IMR-90 (cell line): ENCODE data around the gene TTC16. TPM values are rescaled to one million over a fixed set of nuclear protein-coding genes. Genes with fewer than 3 reads are reported as not detected.

Experiments used
- ATAC-seq: fragments of 200-7000 bp; cut with Tn5 transposase; 2 replicates; pipeline ENCODE4 v1.9.1; 2020; ENCODE audit warnings: low read depth, mild to moderate bottlenecking, moderate library complexity
- BruUV-seq: library from RNA; stranded (reverse); fragments of 400-500 nt; replicated peaks from 2 replicates; lab custom pipeline; 2021; lab: Mats Ljungman, UMichigan
- CTCF ChIA-PET: fragments of 300-600 bp; formaldehyde crosslinking; extraction: SDS; loops from one replicate; lab custom pipeline; 2021; ENCODE audit warnings: antibody characterized with exemption; lab: Yijun Ruan, JAX
- POLR2A ChIA-PET: fragments of 300-600 bp; sonication (Branson Sonifier 250); formaldehyde crosslinking; loops from one replicate; lab custom pipeline; 2022; ENCODE audit warnings: antibody characterized with exemption; ENCODE audit not compliant: unreplicated experiment; lab: Charles Lee
- DNase-seq: peaks from one replicate; pipeline ENCODE4 v3.0.0; 2013
- H2AFZ ChIP-seq: replicated peaks from 2 replicates; pipeline ENCODE3; 2013; ENCODE audit warnings: low read length, mild to moderate bottlenecking; ENCODE audit not compliant: poor library complexity
- H2AK5ac ChIP-seq: 2 replicates; pipeline ENCODE4 v1.6.1; 2013; ENCODE audit warnings: low read depth, low read length, inconsistent platforms
- H2AK9ac ChIP-seq: replicated peaks from 2 replicates; pipeline ENCODE3; 2013; ENCODE audit warnings: mild to moderate bottlenecking, low read depth, low read length, moderate library complexity; ENCODE audit not compliant: poor library complexity
- H2BK120ac ChIP-seq: 2 replicates; pipeline ENCODE4 v1.6.1; 2013; ENCODE audit warnings: low read depth, low read length, inconsistent platforms
- H2BK15ac ChIP-seq: 3 replicates; pipeline ENCODE4 v1.6.1; 2013; ENCODE audit warnings: low read depth, low read length, inconsistent platforms
- H2BK20ac ChIP-seq: 2 replicates; pipeline ENCODE4 v1.6.1; 2013; ENCODE audit warnings: low read depth, mild to moderate bottlenecking, inconsistent platforms, low read length, moderate library complexity
- H2BK5ac ChIP-seq: 2 replicates; pipeline ENCODE4 v1.6.1; 2013; ENCODE audit warnings: mild to moderate bottlenecking, low read depth, low read length, inconsistent platforms; ENCODE audit not compliant: poor library complexity, severe bottlenecking
- H3K14ac ChIP-seq: replicated peaks from 2 replicates; pipeline ENCODE4 v1.6.1; 2013; ENCODE audit warnings: low read depth, low read length, inconsistent platforms
- H3K18ac ChIP-seq: 2 replicates; pipeline ENCODE4 v1.6.1; 2013; ENCODE audit warnings: low read depth, low read length, control low read depth
- H3K23ac ChIP-seq: 2 replicates; pipeline ENCODE4 v1.6.1; 2013; ENCODE audit warnings: low read depth, low read length, inconsistent platforms
- H3K27ac ChIP-seq: 2 replicates; pipeline ENCODE4 v1.5.1; 2013; ENCODE audit warnings: mild to moderate bottlenecking, control low read depth, low read length; ENCODE audit not compliant: insufficient read depth
- H3K27me3 ChIP-seq: 2 replicates; pipeline ENCODE4 v1.6.1; 2013; ENCODE audit warnings: low read length; ENCODE audit not compliant: control insufficient read depth, insufficient read depth
- H3K36me3 ChIP-seq: 2 replicates; pipeline ENCODE4 v1.6.1; 2013; ENCODE audit warnings: low read length, mixed read lengths; ENCODE audit not compliant: control insufficient read depth, insufficient read depth
- H3K4ac ChIP-seq: 2 replicates; pipeline ENCODE4 v1.6.1; 2013; ENCODE audit warnings: low read depth, low read length, inconsistent platforms
- H3K4me1 ChIP-seq: 2 replicates; pipeline ENCODE4 v1.6.1; 2013; ENCODE audit warnings: low read length, mixed read lengths; ENCODE audit not compliant: control insufficient read depth, insufficient read depth
- H3K4me2 ChIP-seq: 2 replicates; pipeline ENCODE4 v1.6.1; 2013; ENCODE audit warnings: low read depth, mild to moderate bottlenecking, control low read depth, low read length, moderate library complexity
- H3K4me3 ChIP-seq: 2 replicates; pipeline ENCODE4 v1.5.1; 2013; ENCODE audit warnings: low read depth, mild to moderate bottlenecking, control low read depth, low read length, moderate library complexity; ENCODE audit not compliant: insufficient read depth
- H3K56ac ChIP-seq: 2 replicates; pipeline ENCODE4 v1.6.1; 2013; ENCODE audit warnings: low read length, inconsistent platforms; ENCODE audit not compliant: insufficient read depth; ENCODE audit errors: extremely low read depth
- H3K79me1 ChIP-seq, 2 experiments: 2 replicates each; pipeline ENCODE4 v1.6.1; 2013; ENCODE audit warnings: low read length in 2 of 2, inconsistent platforms in 1 of 2, low read depth in 1 of 2
- H3K9ac ChIP-seq: 2 replicates; pipeline ENCODE4 v1.6.1; 2013; ENCODE audit warnings: low read depth, low read length, control low read depth
- H3K9me1 ChIP-seq: 2 replicates; pipeline ENCODE4 v1.6.1; 2013; ENCODE audit warnings: low read length, inconsistent platforms; ENCODE audit not compliant: insufficient read depth
- H3K9me3 ChIP-seq: 2 replicates; pipeline ENCODE4 v1.6.1; 2013; ENCODE audit warnings: low read length; ENCODE audit not compliant: control insufficient read depth, insufficient read depth
- H4K20me1 ChIP-seq: 2 replicates; pipeline ENCODE4 v1.6.1; 2013; ENCODE audit warnings: low read length, inconsistent platforms; ENCODE audit not compliant: insufficient read depth
- H4K5ac ChIP-seq: 2 replicates; pipeline ENCODE4 v1.6.1; 2013; ENCODE audit warnings: mild to moderate bottlenecking, low read depth, low read length, control low read depth
- H4K8ac ChIP-seq, 2 experiments: 2 replicates each; pipeline ENCODE4 v1.6.1; 2013; ENCODE audit warnings: low read depth in 2 of 2, low read length in 2 of 2, control low read depth in 1 of 2, inconsistent platforms in 1 of 2
- H4K91ac ChIP-seq: 2 replicates; pipeline ENCODE4 v1.6.1; 2013; ENCODE audit warnings: low read depth, low read length, inconsistent platforms; ENCODE audit not compliant: insufficient read depth
- BHLHE40 ChIP-seq: fragments of 150-350 bp; IDR thresholded peaks from 2 replicates; pipeline ENCODE4 v1.6.1; 2016; ENCODE audit warnings: mild to moderate bottlenecking, low read depth, low read length
- MAFK ChIP-seq: IDR thresholded peaks from 2 replicates; pipeline ENCODE4 v1.6.1; 2012; ENCODE audit warnings: low read depth, low read length, improper control_type of control experiment
- RCOR1 ChIP-seq: IDR thresholded peaks from 2 replicates; pipeline ENCODE4 v1.6.1; 2012; ENCODE audit warnings: mild to moderate bottlenecking, low read length, improper control_type of control experiment; ENCODE audit not compliant: insufficient replicate concordance
- RFX5 ChIP-seq: IDR thresholded peaks from 2 replicates; pipeline ENCODE4 v1.8.0; 2012; ENCODE audit warnings: low read depth, mild to moderate bottlenecking, low read length, moderate library complexity
- USF2 ChIP-seq: fragments of 150-350 bp; IDR thresholded peaks from 2 replicates; pipeline ENCODE4 v1.6.1; 2017; ENCODE audit warnings: mild to moderate bottlenecking, antibody characterized with exemption, low read length, low read depth
- WGBS, 2 experiments: methylation state at CpG; one replicate each; pipeline versions ENCODE4 v1.1.5 to v1.1.7; 2013; ENCODE audit warnings: missing lambda C conversion rate in 2 of 2; ENCODE audit not compliant: insufficient read length in 1 of 2; ENCODE audit errors: extremely low coverage in 2 of 2; 5-methylcytosine and 5-hydroxymethylcytosine counted together
- dilution Hi-C: fragments of 300-500 bp; cut with HindIII; formaldehyde crosslinking; loops from one replicate; pipeline ENCODE4 v1.14.3; 2018; ENCODE audit warnings: low sequenced_read_pairs; ENCODE audit not compliant: unreplicated experiment
- in situ Hi-C: fragments of 300-500 bp; cut with MboI; formaldehyde crosslinking; loops from 3 replicates; pipeline ENCODE4 v1.14.3; 2019; ENCODE audit warnings: low sequenced_read_pairs, inconsistent platforms, mixed read lengths
- intact Hi-C: fragments of 100-400 bp; cut with micrococcal nuclease; formaldehyde crosslinking; loops from 2 replicates; pipeline ENCODE4 v1.10.0; 2022
- polyA plus RNA-seq, 3 experiments: library from polyadenylated mRNA; depleted of rRNA; stranded (reverse); fragments of >200 nt; gene quantifications; 2 replicates each; pipeline ENCODE4 v1.2.3, GENCODE V29; 2012; ENCODE audit warnings: low replicate concordance in 1 of 3
- total RNA-seq: library from RNA; depleted of rRNA; stranded (reverse); fragments of >200 nt; gene quantifications from 2 replicates; pipeline ENCODE4 v1.2.3, GENCODE V29; 2012

The TTC16 gene
- total and polyA plus RNA-seq, 2 of the 4 experiments (the other 2 are of a cell fraction) = 0.02 TPM; not detected in 1

GRCh38 chr9:127693143-127693542 is 22.7 kb upstream of the TTC16 start:
- H2AFZ ChIP-seq = no peak overlapping the region
- in situ Hi-C loops (no loop called here), intact Hi-C loops (no loop called here), dilution Hi-C loops (no loop called here)
- H3K36me3 ChIP-seq = peaks cover 26% of the 10 kb centered on the region
- H3K23ac ChIP-seq = no peak overlapping the region
- no peaks in the 10 kb centered on the region for H4K20me1 ChIP-seq
- H2BK20ac ChIP-seq = no peak overlapping the region
- CTCF ChIA-PET = no interaction called here
- no peak overlapping the region for H4K8ac ChIP-seq
- WGBS, 2 experiments = 100% methylated on average over 1 of the region's 10 CpGs; no CpG with 5 or more reads in 1 of the 2 experiments
- H3K9me1 ChIP-seq = peaks cover 5% of the 10 kb centered on the region; the same call in 1 of the 2 replicates
- H2AK9ac ChIP-seq = no peak overlapping the region
- ATAC-seq (no peak), DNase-seq (no peak)
- H3K18ac ChIP-seq = no peak overlapping the region
- H3K56ac ChIP-seq = no peak overlapping the region
- H3K27ac ChIP-seq = no peak overlapping the region
- no peak overlapping the region for H4K91ac ChIP-seq
- H3K79me1 ChIP-seq = no peaks in the 10 kb centered on the region
- no peak overlapping the region for H3K9ac ChIP-seq
- H2AK5ac ChIP-seq = no peak overlapping the region
- no peak overlapping the region for H2BK15ac ChIP-seq
- no peaks in the 10 kb centered on the region for H3K9me3 ChIP-seq
- H3K27me3 ChIP-seq = no peaks in the 10 kb centered on the region
- H3K4ac ChIP-seq = no peak overlapping the region
- BruUV-seq = no TSS peak
- H2BK5ac ChIP-seq = no peak overlapping the region
- no peaks in the 10 kb centered on the region for H3K4me1 ChIP-seq
- TF ChIP-seq BHLHE40 (no peak), RFX5 (no peak), RCOR1 (no peak), USF2 (no peak), MAFK (no peak)
- no peak overlapping the region for H4K5ac ChIP-seq
- H2BK120ac ChIP-seq = no peak overlapping the region
- H3K14ac ChIP-seq = no peak overlapping the region
- no peak overlapping the region for H3K4me2 ChIP-seq
- H3K4me3 ChIP-seq = no peak overlapping the region
- POLR2A ChIA-PET = no interaction called here
